ENCODE data around the gene S1PR1.

DNA sequence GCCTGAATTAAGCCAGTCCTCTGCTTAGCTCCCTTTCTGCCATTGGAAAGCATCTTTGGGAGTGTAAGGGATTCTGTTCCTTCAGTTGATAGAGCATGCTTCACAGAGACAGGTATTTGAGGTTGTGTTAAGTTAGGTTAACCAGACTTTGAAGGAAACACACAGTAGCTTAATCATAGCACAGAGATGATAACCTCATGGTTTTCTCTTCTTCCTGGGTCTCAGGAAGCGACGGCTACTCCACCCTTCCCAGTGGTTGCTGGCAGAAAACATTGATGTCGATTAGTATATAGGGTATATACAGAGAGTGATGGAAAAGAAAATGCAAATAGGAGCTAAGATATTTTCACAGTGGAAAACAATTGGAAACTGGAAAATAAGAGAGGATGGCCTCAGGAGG lies 42.0 kb downstream of the S1PR1 start:
- TF ChIP-seq, protein P1, sequence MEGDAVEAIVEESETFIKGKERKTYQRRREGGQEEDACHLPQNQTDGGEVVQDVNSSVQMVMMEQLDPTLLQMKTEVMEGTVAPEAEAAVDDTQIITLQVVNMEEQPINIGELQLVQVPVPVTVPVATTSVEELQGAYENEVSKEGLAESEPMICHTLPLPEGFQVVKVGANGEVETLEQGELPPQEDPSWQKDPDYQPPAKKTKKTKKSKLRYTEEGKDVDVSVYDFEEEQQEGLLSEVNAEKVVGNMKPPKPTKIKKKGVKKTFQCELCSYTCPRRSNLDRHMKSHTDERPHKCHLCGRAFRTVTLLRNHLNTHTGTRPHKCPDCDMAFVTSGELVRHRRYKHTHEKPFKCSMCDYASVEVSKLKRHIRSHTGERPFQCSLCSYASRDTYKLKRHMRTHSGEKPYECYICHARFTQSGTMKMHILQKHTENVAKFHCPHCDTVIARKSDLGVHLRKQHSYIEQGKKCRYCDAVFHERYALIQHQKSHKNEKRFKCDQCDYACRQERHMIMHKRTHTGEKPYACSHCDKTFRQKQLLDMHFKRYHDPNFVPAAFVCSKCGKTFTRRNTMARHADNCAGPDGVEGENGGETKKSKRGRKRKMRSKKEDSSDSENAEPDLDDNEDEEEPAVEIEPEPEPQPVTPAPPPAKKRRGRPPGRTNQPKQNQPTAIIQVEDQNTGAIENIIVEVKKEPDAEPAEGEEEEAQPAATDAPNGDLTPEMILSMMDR (IDR thresholded peaks at IDR 0.05): no peak
- TF ChIP-seq POLR2A (IDR thresholded peaks at IDR 0.05) (no peak), POLR2AphosphoS5 (IDR thresholded peaks at IDR 0.05) (no peak)

Data from suprapubic skin (tissue), 4 donors.